Esophagus squamous epithelium (tissue), 4 donors: Measurements from ENCODE around the gene MGAT1.

ENCODE experiments used
- POLR2A ChIP-seq, 4 donors: fragments of 450-650 bp; IDR thresholded peaks; one replicate each; pipeline ENCODE4 v1.6.1; 2017; ENCODE audit warnings: antibody characterized with exemption in 4 of 4, mild to moderate bottlenecking in 4 of 4, moderate library complexity in 3 of 4
- TF ChIP-seq, protein P1 (sequence below), 6 experiments: fragments of 450-650 bp in 4 of 6; fragments of 200-600 bp in 2 of 6; sonication (generic) in 2 of 6; IDR thresholded peaks; one replicate each; pipeline ENCODE4 v1.5.1; 2016 to 2019; ENCODE audit warnings: antibody characterized with exemption in 6 of 6, mild to moderate bottlenecking in 4 of 6, moderate library complexity in 4 of 6

DNA sequence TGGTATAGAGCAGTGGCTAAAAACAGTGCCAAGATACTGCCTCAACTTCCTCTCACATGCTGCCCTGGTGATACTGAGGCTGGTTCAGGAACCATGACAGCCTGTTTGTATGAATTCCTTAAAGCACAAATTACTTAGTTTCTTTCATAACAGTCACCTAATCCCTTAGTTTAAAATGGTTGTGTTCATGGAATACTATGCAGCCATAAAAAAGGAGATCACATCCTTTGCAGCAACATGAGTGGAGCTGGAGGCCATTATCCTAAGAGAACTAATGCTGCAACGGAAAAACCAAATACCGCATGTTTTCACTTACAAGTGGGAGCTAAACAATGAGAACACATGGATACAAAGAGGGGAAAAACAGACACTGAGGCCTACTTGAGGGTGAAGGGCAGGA lies 36.6 kb upstream of the MGAT1 start:
- TF ChIP-seq, protein P1, sequence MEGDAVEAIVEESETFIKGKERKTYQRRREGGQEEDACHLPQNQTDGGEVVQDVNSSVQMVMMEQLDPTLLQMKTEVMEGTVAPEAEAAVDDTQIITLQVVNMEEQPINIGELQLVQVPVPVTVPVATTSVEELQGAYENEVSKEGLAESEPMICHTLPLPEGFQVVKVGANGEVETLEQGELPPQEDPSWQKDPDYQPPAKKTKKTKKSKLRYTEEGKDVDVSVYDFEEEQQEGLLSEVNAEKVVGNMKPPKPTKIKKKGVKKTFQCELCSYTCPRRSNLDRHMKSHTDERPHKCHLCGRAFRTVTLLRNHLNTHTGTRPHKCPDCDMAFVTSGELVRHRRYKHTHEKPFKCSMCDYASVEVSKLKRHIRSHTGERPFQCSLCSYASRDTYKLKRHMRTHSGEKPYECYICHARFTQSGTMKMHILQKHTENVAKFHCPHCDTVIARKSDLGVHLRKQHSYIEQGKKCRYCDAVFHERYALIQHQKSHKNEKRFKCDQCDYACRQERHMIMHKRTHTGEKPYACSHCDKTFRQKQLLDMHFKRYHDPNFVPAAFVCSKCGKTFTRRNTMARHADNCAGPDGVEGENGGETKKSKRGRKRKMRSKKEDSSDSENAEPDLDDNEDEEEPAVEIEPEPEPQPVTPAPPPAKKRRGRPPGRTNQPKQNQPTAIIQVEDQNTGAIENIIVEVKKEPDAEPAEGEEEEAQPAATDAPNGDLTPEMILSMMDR (IDR thresholded peaks at IDR 0.05), result no peak
- TF ChIP-seq POLR2A (IDR thresholded peaks at IDR 0.05), result no peak
